CD1c-positive myeloid dendritic cell (primary cell): ENCODE measurements around the gene SERF2.
"Not testable (repeated sequence)": the region's sequence is repeated elsewhere in the genome, so short reads cannot be mapped to it uniquely, and the experiment has no call there.

Experiments
- DNase-seq: peaks from one replicate; pipeline ENCODE4 v3.0.0-alpha.2; 2016; ENCODE audit errors: extremely low spot score

The SERF2 gene

GRCh38 chr15:43793647-43794046 lies 1.5 kb downstream of the SERF2 start:
- no peak for DNase-seq

- DNase-seq = no peak
These were observed 2.3 kb downstream of the SERF2 start for GRCh38 chr15:43794269-43795037.

- DNase-seq = no peak
These were observed 3.1 kb downstream of the SERF2 start for GRCh38 chr15:43795197-43795596.

- DNase-seq = no peak
These were observed 3.9 kb downstream of the SERF2 start for GRCh38 chr15:43795997-43796396.

GRCh38 chr15:43796566-43796965 lies 4.4 kb downstream of the SERF2 start:
- no peak for DNase-seq

GRCh38 chr15:43799209-43799944 lies 7.3 kb downstream of the SERF2 start:
- DNase-seq = no peak

GRCh38 chr15:43799945-43800285 lies 7.8 kb downstream of the SERF2 start, which contains the start of gene SERINC4:
Gene SERINC4 (minus strand): TSS chr15:43800220. CDS start chr15:43799986, 234 bp downstream.
- no peak for DNase-seq

GRCh38 chr15:43800286-43801141 lies 8.4 kb downstream of the SERF2 start, which contains the start of gene HYPK:
Gene HYPK (plus strand): TSS chr15:43800599. CDS start chr15:43800623, 24 bp downstream.
- peak; percentile 92 for DNase-seq

- not testable (repeated sequence) for DNase-seq
These were observed 10.6 kb downstream of the SERF2 start for GRCh38 chr15:43802676-43803075.

GRCh38 chr15:43808435-43808950 lies 16.4 kb downstream of the SERF2 start:
- DNase-seq = no peak

GRCh38 chr15:43808960-43809678 lies 17.0 kb downstream of the SERF2 start:
- DNase-seq = peak; percentile 79

GRCh38 chr15:43815064-43815463 lies 22.9 kb downstream of the SERF2 start:
- DNase-seq = not testable (repeated sequence)

GRCh38 chr15:43821505-43821904 lies 29.4 kb downstream of the SERF2 start:
- DNase-seq = no peak

- DNase-seq = peak; percentile 98
These were observed 32.5 kb downstream of the SERF2 start, which contains the start of gene MFAP1 for GRCh38 chr15:43824302-43825246. Gene MFAP1 (minus strand): TSS chr15:43824690. CDS start chr15:43824569, 121 bp downstream.

- DNase-seq = not testable (repeated sequence)
These were observed 33.2 kb downstream of the SERF2 start for GRCh38 chr15:43825305-43825704.

- no peak for DNase-seq
These were observed 33.9 kb downstream of the SERF2 start for GRCh38 chr15:43826029-43826507.

GRCh38 chr15:43826508-43827341 lies 34.6 kb downstream of the SERF2 start, which contains the start of gene WDR76:
Gene WDR76 (plus strand): TSS chr15:43827002. CDS start chr15:43827033, 31 bp downstream.
- DNase-seq = peak; percentile 89

GRCh38 chr15:43828061-43828657 lies 36.0 kb downstream of the SERF2 start:
- DNase-seq = no peak
